GM18505 (cell line): Measurements from ENCODE around the gene RNF34.
A peak's percentile ranks its signal among the peaks of the same experiment; 100 is the strongest.
"Not testable (repeated sequence)": the region's sequence is repeated elsewhere in the genome, so short reads cannot be mapped to it uniquely, and the experiment has no call there.

Experiments used
- ATAC-seq: cut with Tn5 transposase; IDR thresholded peaks from one replicate; pipeline ENCODE4 v1.9.1; 2021; ENCODE audit not compliant: unreplicated experiment
- POLR2A ChIP-seq: IDR thresholded peaks from 4 replicates; pipeline ENCODE4 v1.6.1; 2011; ENCODE audit warnings: borderline replicate concordance; ENCODE audit not compliant: insufficient read depth, insufficient read length; ENCODE audit errors: extremely low read depth

Gene RNF34

GRCh38 chr12:121376754-121377697 lies 22.9 kb upstream of the RNF34 start:
- ATAC-seq: no peak
- no peak for TF ChIP-seq POLR2A

- ATAC-seq: no peak
- TF ChIP-seq POLR2A: no peak
Observed at GRCh38 chr12:121378736-121379135, 21.2 kb upstream of the RNF34 start.

- ATAC-seq: no peak
- no peak for TF ChIP-seq POLR2A
Observed at GRCh38 chr12:121379945-121380344, 20.0 kb upstream of the RNF34 start.

GRCh38 chr12:121383601-121384021 lies 16.3 kb upstream of the RNF34 start:
- ATAC-seq: no peak
- TF ChIP-seq POLR2A: no peak

GRCh38 chr12:121384891-121385290 lies 15.0 kb upstream of the RNF34 start:
- not testable (repeated sequence) for ATAC-seq

- no peak for ATAC-seq
- no peak for TF ChIP-seq POLR2A
Observed at GRCh38 chr12:121388421-121388981, 11.4 kb upstream of the RNF34 start.

GRCh38 chr12:121390856-121391255 lies 9.1 kb upstream of the RNF34 start:
- no peak for ATAC-seq
- TF ChIP-seq POLR2A: no peak

GRCh38 chr12:121391619-121392324 lies 8.1 kb upstream of the RNF34 start:
- no peak for ATAC-seq
- TF ChIP-seq POLR2A: no peak

GRCh38 chr12:121392325-121392716 lies 7.6 kb upstream of the RNF34 start:
- ATAC-seq: no peak
- no peak for TF ChIP-seq POLR2A

GRCh38 chr12:121397521-121397920 lies 2.4 kb upstream of the RNF34 start:
- TF ChIP-seq POLR2A: no peak
- ATAC-seq: no peak

GRCh38 chr12:121398355-121398754 lies 1.6 kb upstream of the RNF34 start:
- no peak for TF ChIP-seq POLR2A
- ATAC-seq: no peak

- ATAC-seq: peak; percentile 31
- TF ChIP-seq POLR2A: peak; percentile 63
Observed at GRCh38 chr12:121400332-121401139, 618 bp downstream of the RNF34 start.

GRCh38 chr12:121403721-121404120 lies 3.8 kb downstream of the RNF34 start:
- no peak for TF ChIP-seq POLR2A
- ATAC-seq: no peak
